GM12872 (cell line): ENCODE data around the gene NDUFS3.

Source experiments
- TF ChIP-seq, protein P1 (sequence below): IDR thresholded peaks from 3 replicates; pipeline ENCODE4 v1.5.1; 2011; ENCODE audit warnings: low read depth, mild to moderate bottlenecking, low read length, moderate library complexity; ENCODE audit not compliant: insufficient read depth

Gene NDUFS3

DNA sequence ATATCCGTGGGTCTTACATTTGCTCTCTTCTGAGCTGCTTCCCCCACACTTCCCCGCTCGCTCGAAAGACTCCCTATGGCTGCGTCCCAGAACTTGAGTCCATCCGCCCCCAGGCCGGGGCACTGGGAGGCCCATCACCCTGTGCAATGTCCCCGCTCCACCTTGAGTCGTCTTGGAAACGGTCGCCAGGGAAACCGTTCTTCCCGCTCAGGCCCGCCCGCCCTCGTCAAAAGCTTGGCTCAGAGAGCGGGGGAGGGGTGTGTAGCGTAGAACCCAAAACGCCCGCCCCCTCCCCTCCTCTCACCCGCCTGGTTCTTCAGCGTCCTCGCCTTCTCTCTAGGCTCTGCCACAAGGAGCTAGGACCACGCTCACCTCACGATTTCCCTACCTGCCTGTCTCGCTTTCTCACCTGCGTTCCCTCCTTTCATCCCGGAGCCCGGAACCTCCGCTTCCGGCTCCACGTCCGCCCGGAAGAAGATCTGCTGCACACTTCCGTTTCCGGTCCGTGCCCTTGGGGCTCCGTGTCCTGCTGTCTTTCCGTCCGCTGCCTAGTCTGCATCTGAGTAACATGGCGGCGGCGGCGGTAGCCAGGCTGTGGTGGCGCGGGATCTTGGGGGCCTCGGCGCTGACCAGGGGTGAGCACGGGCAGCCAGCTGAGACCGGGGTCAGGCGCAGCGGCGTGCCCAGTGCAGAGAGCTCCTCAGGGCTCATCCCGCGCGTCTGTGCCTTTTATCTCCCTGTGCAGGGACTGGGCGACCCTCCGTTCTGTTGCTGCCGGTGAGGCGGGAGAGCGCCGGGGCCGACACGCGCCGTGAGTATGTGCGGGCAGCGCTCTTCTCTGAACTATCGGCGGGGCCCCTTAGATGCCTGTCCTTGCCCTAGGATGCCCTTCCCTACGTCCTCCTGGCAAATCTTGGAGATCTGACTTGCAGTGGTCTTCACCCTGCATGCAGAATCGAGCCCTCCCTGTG, at the start of gene NDUFS3, which contains the start of gene KBTBD4:
NDUFS3 (plus strand) TSS at position 551 of the 971 bp plus-strand sequence; CDS start at position 569, 18 bp downstream.
KBTBD4 (minus strand) TSS at position 447 of the 971 bp plus-strand sequence; CDS start at position 428, 19 bp downstream.
- TF ChIP-seq, protein P1, sequence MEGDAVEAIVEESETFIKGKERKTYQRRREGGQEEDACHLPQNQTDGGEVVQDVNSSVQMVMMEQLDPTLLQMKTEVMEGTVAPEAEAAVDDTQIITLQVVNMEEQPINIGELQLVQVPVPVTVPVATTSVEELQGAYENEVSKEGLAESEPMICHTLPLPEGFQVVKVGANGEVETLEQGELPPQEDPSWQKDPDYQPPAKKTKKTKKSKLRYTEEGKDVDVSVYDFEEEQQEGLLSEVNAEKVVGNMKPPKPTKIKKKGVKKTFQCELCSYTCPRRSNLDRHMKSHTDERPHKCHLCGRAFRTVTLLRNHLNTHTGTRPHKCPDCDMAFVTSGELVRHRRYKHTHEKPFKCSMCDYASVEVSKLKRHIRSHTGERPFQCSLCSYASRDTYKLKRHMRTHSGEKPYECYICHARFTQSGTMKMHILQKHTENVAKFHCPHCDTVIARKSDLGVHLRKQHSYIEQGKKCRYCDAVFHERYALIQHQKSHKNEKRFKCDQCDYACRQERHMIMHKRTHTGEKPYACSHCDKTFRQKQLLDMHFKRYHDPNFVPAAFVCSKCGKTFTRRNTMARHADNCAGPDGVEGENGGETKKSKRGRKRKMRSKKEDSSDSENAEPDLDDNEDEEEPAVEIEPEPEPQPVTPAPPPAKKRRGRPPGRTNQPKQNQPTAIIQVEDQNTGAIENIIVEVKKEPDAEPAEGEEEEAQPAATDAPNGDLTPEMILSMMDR = no peak

- TF ChIP-seq, protein P1 = no peak
Observed at GRCh38 chr11:47529951-47530350, 48.9 kb upstream of the NDUFS3 start.

GRCh38 chr11:47531666-47532065, 47.2 kb upstream of the NDUFS3 start:
- TF ChIP-seq, protein P1 = no peak

- TF ChIP-seq, protein P1 = no peak
Observed at GRCh38 chr11:47532597-47533213, 46.2 kb upstream of the NDUFS3 start.

- TF ChIP-seq, protein P1 = no peak
Observed at GRCh38 chr11:47533690-47534151, 45.2 kb upstream of the NDUFS3 start.

- TF ChIP-seq, protein P1 = no peak
Observed at GRCh38 chr11:47534704-47535251, 44.1 kb upstream of the NDUFS3 start.

GRCh38 chr11:47536915-47537314, 42.0 kb upstream of the NDUFS3 start:
- TF ChIP-seq, protein P1 = no peak
